ENCODE measurements around the gene UBE2J2.

The UBE2J2 gene

GRCh38 chr1:1309251-1310108, 35.8 kb upstream of the UBE2J2 start:
- in situ Hi-C loops (cut with HindIII; ENCODE audit: low sequenced_read_pairs), result no loop called here

GRCh38 chr1:1308756-1309250, 35.1 kb upstream of the UBE2J2 start:
- in situ Hi-C loops (cut with HindIII; ENCODE audit: low sequenced_read_pairs), result no loop called here

DNA sequence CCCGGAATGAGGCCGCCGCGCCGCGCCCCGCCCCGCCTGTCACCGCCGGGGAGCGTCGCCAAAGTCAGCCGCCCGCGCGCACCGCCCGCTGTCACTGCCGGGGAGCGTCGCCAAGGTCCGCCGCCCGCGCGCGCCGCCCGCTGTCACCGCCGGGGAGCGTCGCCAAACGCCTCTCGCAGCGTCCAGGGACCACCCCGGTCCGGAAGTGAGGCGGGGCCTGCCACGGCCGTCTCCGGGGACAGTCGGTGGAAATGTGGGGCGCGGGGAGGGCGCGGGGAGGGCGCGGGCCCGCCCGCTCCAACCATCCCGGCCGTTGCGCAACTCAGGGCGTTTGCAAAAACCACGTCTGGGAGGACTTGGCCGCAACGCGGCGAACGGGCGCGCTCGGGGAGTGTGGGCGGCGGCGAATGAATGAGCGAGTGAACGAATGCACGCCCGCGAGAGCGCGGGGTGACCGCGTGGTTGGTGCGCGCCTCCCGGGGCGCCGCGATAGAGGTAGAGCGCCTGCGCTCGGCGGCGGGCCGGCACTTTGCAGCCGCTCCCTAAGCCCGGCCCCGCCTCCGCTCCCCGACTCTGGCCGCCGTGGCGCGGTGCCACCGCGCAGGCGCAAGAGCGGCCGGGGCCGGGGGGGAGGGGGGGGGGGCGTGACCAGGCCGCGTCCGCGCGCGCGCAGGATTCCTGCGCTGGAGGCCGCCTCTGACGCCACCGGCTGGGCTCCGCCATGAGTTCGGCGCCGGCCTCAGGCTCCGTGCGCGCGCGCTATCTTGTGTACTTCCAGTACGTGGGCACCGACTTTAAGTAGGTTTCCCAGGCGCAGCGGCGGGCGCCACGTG, 34.5 kb upstream of the UBE2J2 start, which contains the start of the genes ACAP3 and PUSL1:
ACAP3 (minus strand) TSS at position 8 of the 833 bp plus-strand sequence. CDS start 115 bp downstream, outside the sequence.
PUSL1 (plus strand) TSS at position 675 of the 833 bp plus-strand sequence; CDS start at position 722, 47 bp downstream.
- in situ Hi-C loops (cut with HindIII; ENCODE audit: low sequenced_read_pairs), result no loop called here

DNA sequence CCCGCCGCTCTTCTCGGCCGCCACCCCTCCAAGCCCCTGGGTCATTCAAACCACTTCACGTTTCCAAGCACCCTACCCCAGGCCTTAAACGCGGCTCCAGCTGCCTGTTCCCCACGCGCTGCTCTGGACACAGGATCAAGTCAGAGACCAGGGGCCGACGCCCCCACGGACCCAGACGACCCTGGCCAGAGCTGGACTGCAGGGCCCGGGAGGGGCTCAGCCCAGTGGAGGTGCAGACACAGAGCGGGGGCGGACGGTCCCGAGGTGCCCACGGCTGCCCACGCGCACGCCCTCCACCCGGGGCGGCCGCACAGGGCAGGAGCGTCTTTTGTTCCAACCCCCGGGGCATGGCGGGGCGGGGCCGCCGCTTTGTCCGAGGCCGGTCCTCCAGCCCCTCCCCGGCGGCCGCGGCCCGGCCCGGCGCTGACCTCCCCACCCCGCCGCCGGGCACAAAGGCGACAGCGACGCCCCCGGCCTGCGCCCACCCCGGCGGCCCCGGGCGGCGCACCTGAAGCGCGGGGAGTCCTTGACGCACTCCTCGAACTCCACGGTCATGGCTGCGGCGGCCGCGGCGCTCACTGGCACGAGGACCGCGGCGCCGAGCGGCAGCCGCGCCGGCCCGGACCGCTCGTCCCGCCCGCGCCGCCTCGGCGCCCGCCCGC, 33.7 kb upstream of the UBE2J2 start:
- in situ Hi-C loops (cut with HindIII; ENCODE audit: low sequenced_read_pairs), result no loop called here

DNA sequence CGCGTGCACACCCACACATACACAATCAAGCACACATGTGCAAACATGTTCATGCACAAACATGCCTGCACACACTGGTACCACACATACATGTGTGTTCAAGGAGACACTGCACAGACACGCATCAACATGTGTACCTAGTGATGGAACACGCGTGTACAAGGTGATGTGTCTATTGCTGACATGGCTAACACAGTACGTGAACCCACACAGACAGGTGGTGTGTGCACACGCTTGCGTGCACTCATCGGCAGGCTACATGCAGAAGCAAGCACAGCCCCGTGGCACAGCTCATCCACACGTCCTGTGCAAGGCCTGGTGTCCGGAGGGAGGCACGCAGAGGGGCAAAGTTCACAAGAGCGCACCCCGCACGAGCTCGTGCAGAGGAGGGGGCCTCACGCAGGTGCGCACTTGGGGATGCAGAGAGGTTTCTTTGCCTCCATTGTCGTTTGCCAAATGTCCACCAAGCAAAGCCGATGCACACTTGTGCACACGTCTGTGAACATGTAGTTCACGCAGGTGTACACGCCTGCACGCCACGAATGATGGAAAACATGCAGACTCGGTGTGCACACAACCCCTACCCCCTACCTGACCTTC, 33.1 kb upstream of the UBE2J2 start:
- in situ Hi-C loops (cut with HindIII; ENCODE audit: low sequenced_read_pairs), result no loop called here

DNA sequence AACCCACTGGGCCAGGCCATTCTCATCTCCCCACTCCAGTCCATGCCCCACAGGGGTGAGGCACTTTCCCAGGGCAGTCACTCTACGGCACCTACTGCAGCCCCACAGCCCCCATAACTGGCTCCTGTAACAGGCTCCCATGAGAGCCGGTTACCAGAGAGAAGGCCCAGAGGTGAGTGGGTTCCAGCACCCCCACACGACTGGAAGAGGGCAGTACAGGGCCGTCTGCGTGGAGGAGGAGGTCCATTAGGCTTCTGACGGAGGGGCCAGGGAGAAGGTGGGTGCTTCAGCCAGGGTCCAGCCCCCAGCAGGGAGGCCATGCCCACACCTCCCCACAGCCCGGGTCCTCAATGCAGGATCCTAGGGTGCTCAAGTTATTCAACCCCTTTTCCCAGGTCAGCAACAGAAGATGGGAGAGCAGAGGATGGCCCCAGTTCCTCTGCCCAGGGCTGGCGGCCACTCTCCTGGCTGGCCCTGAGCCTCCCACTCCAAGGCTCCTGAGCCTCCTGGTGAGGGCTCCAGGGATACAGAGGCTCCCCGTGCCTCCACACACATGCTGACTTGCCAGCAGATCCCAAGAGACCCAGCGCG, 32.5 kb upstream of the UBE2J2 start:
- in situ Hi-C loops (cut with HindIII; ENCODE audit: low sequenced_read_pairs), result no loop called here

DNA sequence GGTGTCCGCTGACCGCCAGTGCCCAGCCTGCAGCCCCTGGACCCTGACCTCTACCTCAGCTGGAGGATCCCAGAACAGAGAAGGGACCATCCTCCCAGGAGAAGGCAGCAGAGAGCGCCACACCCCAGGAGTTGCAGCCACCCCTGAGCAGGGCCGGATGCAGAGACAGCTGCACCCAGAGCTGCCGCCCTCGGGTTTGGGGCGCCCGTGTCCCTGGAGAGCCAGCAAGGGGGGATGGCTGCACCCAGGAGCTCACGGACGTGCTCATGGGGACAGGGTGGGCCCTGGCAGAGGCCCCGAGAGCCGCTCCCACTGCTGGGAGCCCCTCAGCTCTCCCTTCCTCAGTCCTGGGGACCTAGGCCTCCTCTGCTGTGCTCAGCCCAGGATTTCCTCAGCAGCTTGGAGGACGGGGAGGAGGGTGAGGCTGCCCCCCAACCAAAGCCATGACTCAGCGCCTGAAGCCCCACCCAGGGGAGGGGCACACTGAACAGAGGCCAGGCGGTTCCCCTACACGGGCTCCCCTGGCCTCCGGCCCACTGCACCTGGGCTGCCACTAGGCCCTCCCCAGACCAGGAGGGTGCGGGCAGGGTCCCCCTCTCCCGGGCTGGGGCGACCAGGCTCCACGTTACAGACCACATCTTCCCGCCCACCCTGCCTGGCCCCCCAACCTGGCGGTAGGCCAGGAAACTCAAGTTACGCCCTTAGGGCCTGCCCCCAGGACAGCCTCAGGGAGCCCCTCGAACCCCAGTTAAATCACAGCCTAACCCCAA, 31.8 kb upstream of the UBE2J2 start:
- in situ Hi-C loops (cut with HindIII; ENCODE audit: low sequenced_read_pairs), result no loop called here

- in situ Hi-C loops (cut with HindIII; ENCODE audit: low sequenced_read_pairs), result no loop called here
These were observed 31.0 kb upstream of the UBE2J2 start for GRCh38 chr1:1304331-1305299.

DNA sequence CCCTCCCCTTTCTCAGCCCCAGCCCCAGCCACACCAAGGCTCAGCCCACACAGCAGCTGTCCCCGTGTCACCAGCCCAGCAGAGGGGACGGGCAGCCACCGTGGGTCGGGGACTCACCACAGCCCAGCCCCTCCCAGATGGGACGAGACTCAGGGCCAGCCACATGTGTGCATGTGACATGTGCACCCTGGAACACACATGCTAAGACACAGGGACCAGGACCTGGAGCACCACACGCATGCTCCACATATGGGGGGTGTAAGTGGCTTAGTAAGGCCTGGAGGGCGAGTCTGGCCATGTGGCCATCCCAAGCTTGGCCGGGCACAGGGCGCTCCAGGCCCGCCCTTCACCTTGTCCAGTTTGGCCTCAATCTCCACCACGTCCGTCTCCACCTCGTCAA, 30.1 kb upstream of the UBE2J2 start:
- in situ Hi-C loops (cut with HindIII; ENCODE audit: low sequenced_read_pairs), result no loop called here

DNA sequence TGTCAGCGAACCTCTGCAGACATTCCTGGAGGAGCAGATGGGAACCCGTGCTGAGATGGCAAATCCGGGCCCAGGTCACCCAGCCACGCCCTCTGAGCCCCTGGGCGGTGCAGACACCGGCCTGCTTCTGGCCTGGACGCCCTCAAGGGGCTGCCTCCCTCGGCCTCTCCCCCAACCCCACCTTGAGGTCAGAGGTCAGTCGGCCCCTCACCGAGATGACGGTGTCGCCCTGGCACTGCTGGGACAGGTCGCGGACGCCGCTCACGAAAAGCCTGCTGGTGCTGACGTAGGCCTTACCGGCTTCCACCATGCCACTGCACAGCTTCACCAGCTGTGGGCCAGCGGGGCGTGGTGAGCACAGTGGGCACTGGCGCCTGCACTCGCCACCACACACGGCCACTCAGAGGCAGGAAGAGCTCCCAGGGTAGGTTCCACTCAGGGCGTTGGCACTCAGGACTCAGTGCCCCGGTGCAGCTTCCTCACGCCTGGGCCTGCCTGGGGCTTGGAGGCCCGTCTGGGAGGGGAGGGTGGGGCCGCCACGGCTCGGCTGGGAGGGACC, 29.4 kb upstream of the UBE2J2 start:
- in situ Hi-C loops (cut with HindIII; ENCODE audit: low sequenced_read_pairs), result no loop called here

GRCh38 chr1:1302006-1302430, 28.4 kb upstream of the UBE2J2 start:
- in situ Hi-C loops (cut with HindIII; ENCODE audit: low sequenced_read_pairs), result no loop called here

- in situ Hi-C loops (cut with HindIII; ENCODE audit: low sequenced_read_pairs), result no loop called here
These were observed 26.7 kb upstream of the UBE2J2 start for GRCh38 chr1:1300352-1300739.

DNA sequence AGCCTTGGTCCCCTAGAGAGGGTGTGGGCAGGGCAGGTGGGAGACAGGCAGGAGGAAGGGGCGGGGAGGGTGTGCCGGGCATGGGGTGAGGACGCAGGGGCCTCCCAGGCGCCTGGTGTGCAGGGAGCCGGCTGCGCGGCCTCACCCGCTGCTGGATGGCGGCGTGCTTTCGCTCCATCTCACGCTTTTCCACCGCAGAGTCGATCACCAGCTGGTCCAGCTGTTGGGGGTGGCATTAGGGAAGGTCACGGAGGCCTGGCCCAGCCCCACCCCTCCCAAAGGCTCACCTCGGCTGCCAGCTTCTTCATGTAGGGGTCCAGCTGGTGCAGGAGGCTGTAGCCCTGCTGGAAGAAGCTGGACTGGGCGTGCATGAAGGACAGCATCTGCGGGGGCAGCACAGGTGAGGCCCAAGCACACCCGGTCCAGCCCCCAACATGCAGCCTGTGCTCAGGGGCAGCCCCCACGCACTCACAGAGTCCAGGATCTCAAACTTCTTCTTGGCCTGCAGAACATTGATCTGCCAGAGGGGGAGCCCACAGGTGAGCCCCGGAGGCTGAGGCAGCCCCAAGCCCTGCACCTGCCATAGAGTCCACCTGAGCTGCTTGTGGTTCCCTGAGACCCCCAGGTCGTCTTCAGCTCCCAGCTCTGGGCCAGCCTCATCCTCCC, 26.2 kb upstream of the UBE2J2 start:
- in situ Hi-C loops (cut with HindIII; ENCODE audit: low sequenced_read_pairs), result no loop called here

DNA sequence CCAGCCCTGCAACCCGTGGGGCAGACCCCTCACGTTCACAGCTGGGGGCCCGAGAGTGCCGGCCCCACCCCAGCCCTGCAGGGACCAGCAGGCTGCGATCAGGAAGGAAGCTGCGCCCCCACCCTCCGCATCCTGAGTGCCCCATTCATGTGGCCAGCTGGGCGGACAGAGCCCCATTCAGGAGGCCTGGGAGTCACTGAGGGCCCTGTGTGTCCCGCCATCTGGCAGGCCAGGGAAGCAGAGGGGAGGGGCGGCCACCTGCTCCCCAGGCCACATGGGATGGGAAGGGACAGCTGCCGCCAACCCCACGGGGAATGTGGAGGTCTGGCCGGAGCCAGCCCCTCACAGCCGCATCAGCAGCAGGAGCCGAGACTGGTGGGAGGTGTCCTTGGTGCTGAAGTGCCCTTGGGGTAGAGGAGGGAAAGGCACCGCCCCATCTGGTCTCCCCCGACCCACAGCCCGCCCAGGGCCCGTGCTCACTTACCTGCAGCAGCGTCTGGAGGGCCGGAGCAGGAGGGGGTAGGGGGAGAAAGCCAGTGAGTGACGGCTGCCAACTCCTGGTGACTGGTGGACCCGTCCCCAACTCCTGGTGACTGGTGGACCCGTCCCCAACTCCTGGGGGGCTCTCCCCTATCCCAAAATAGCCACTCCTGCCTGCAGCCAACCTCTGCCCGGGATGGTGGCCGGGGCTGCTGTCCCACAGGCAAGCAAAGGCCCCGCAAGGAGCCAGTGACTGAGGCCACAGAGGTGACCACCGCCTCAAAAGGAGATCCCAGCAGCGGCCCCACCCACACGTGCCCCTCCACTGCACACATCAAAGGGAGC, 25.4 kb upstream of the UBE2J2 start:
- in situ Hi-C loops (cut with HindIII; ENCODE audit: low sequenced_read_pairs), result no loop called here

DNA sequence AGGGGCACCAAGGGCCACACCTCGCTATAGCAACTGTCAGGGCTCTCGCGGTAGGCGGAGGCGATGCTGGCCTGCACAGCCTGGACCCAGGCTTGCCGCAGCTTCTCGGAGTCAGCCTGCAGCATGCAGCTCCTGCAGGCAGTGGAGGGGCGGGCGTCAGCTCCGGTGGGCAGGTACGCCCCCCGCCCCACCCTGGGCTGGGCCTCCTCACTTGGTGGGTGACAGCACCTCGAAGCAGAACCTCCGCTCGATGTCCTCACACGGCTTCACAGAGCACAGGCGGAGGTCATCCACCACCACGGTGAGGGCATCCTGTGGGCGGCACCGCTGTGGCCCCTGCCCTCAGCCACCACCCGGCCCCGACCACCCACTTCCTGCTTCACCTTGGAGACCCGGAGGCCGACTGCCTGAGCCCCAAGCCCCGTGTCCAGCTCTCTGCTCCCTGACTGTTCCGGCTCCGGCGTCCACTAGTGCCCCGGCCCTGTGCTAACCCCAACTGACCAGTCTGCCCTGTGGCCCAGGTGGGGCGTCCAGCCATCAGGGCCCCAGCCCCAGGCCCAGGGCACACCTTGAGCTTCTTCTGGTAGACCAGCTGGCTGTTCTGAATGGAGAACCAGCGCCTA, 24.3 kb upstream of the UBE2J2 start:
- in situ Hi-C loops (cut with HindIII; ENCODE audit: low sequenced_read_pairs), result no loop called here
